ENCODE results near the gene MED15.
"Not testable (repeated sequence)": the region's sequence is repeated elsewhere in the genome, so short reads cannot be mapped to it uniquely, and the experiment has no call there.

Gene MED15

DNA sequence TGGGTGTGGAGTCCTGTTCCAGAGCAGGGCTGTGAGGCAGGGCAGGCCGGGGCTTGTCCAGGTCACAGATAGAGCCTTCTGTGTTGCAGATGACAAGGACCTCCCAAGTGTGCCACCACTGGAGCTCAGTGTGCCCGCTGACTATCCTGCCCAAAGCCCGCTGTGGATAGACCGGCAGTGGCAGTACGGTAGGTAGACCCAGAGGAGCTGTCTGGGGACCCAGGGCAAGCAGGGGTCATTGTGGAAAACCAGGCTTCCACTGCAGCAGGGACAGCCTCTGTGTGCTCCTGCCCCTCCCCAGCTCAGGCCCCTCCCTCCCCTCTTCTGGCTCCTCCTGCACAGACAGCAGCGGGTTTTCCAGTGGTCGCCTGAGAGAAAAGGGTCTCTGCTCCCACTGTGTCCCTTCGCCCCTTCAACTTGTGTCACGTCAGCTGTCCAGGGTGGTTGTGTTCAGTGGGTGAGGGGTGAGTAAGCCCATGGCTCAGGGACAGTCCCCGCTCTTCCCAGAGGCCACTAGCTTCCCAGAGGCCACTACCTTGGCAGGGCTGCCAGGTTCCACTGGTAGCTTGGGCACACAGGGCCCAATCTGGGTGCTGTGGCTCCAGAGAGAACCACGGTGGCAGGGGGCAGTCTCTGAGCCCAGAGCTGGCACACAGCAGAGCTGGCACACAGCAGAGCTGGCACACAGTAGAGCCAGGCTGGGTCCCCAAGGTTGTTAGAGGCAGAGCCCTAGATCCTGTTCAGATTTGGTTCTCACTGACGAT, 78.4 kb downstream of the MED15 start:
- no peak for DNase-seq

DNA sequence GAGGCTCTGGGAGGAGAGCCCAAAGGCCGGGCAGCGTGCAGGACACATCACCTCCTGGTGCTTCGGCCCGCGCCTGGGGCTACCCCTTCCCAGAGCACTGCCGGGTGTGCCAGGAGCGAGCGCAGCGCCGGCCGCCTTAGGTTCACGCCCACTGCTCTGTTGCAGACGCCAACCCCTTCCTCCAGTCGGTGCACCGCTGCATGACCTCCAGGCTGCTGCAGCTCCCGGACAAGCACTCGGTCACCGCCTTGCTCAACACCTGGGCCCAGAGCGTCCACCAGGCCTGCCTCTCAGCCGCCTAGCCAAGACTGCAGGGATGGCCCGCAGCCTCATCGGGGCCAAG, 79.0 kb downstream of the MED15 start:
- no peak for DNase-seq

DNA sequence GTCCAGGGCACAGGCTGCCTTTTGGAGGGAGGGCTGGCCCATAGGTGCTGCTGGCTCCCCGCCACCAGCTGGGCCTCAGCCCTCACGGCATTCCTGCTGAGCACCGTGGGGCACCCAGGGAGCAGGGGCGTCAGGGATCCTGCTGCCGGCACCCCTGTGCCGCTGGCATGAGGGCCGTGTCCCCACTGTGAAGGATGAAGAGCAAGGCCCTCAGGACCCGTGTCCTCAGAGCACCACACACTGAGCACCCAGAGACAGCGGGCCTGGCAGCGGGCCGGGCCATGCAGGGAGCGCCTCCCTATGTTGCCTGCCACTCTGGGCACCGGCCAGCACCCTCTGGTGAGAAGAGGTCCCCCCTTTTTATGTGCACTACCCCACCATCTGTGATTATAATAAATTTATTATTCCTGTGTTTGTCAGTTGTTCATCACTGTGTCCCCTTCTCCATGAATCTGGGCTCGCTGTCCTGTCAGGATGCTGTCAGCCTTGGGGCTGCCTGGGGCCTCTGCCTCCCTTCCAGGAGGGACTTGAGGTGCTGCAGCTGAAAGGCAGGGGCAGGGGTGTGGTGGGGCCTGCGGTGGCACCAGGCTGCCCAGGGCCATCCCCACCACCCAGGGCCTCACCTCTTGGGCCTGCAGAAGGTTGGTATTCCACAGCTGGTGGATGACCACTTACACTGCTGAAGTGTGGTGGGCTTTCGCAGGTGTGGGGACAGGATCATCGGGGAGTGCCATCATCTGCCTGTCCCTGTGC, 80.0 kb downstream of the MED15 start:
- DNase-seq: no peak

DNA sequence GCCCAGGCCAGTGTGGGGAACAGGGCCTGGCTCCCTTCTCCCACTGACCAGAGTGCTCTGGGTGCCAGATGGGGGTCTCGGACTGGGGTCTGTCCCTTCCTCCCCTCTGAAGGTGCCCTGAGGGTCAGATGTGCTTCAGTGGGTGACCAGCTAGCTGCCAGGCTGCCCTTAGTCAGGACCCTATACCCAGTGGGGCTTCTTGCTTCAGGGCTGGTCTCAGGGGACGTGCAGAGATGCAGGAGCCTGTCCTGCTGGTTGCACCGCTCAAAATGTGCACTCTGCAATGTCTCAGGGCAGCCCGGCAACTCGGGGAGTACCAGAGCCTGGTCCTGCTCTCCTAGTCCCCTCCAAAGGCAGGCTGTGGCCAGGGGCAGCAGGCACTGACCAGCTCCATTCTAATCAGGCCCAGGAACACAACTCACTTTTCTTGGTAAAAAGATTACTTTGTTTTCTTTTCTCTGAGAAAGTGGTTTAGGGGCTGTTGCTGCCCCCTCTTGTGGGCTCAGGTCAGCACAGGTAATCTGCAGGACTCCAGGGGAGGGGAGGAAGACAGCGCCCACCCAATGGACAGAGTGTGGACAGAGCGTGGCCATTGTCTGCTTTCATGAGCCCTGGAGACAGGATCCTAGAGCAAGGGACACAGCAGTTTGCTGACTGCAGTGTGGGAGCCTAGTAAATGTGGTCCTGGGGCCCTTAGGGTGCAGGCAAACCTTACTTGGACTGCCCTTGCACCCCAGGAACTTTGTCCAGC, 80.9 kb downstream of the MED15 start:
- no peak for DNase-seq

DNA sequence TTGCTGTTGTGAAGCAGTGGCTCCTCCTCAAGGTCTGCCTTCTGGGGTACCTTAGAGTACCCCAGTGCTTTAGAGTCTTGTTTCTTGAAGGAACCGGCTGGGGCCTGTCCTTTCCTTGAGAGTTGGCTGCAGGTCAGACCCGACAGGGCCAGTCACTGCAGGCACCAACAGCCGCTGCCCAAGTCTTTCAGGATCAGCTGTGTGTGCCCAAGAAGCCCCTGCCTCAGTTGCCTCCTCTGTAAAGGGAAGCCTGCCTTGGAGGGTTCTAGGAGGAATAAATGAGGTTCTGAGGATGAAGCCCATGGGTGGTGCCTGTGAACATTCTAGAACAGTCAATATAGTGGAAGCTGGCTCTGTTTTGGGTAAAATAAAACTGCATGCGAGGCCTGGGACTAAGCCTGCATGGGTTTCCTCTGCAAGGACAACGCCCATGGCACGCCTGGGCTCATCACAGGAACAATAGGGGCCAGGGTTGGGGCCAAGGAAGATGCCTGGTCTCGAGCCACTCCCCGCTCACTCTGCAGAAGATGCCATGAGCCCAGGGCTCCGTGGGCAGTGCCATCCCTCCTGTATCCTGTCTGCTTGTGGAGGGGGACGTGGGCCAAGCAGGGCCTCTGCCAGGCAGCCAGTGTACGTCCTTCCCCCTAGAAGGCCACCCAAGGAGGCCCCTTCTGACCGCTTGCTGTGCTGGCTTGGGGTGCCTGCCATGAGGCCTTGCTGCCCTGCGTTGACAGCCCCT, 81.6 kb downstream of the MED15 start:
- DNase-seq: no peak

DNA sequence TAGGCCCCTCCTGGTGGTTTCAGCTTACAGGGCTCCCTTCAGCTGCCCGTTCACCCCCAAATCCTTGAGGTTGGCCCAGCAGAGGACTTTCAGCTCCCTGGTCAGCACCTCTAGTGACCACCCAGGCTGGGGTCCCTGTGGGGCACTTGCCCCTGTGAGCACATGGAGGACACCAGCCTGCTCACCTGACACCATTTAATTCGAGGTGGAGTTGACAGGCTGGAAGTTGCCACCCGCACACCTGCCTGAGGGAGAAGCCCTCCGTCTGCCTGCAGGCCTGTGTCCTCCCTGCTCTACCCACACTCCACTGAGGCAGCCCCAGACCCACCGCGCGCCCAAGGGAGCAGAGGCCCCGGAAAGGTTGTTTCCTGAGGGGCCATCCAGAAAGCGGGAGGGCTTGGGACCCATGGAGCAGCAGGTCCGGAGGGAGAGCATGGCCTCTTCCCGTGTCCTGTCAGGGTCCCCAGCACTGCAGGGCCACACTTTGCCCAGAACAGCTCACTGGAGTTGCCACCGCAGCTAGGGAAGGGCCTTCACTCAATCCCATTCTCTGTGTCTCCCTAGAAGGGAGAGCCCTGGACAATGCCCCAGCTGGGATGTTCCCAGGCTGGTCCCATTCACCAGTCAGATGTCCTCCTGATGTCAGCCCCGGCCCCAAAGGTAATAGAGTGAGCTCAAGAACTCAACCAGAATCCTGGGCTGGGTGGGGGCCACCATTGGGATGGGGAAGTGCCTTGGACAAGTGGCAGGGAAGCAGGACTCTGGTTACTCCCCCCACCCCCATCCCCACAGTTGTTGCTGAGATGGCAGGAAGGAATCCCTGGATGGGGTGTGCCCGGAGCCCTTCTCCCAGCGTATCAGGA, 82.4 kb downstream of the MED15 start:
- DNase-seq: no peak

DNA sequence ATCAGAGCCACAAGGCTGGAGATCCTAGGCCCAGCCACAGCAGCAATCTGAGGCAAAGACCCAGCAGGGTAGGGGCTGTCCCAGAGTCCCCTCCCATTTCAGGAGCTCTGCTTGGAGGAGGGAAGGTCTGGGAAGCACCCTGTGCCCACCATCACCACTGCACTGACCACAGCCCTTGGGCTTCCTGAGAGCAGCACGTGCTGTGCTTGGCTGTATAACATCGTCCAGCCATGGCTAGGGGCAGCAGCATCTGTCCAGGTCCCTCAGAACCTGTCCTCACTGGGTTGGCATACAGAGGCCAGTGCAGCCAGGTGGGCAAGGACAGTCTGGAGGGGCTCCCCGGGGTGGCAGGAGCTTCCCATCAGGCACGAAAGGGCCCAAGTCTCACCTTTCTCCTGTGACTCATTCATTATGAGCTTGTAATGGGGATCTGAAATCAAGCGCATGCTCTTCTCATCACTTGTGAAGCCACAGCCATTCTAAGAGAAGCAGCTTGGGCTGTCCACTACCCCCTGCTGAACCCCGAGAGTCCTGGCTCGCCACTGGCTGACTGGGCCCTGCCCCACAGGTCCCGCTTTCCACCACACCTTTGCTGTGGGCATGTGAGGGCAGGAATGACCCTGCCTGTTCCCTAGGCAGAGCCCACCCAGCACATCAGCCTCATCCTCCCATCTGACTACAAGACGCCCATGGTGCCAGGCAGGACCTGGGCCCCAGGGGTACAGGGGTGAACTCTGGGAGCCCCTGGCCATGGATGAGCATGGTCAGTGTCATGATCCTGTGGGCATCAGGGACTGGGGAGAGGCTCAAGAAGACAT, 83.3 kb downstream of the MED15 start:
- no peak for DNase-seq

DNA sequence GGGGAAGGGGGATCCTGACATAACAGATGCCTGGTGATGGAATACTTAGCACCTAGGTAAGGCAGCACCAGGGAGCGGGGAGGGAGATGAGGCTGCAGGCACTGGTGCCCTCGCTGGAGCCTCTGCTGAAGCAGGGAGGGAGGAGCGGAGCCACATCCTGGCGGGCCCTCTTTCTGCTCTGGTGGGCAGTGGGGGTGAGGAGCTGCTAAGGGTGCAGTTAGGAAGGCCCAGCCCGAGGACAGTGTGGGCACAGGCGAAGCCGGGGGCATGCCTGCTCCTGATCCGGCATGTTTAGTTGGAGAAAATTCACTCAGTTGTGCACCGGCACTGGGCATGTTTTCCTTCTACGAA, 83.9 kb downstream of the MED15 start:
- DNase-seq: no peak

DNA sequence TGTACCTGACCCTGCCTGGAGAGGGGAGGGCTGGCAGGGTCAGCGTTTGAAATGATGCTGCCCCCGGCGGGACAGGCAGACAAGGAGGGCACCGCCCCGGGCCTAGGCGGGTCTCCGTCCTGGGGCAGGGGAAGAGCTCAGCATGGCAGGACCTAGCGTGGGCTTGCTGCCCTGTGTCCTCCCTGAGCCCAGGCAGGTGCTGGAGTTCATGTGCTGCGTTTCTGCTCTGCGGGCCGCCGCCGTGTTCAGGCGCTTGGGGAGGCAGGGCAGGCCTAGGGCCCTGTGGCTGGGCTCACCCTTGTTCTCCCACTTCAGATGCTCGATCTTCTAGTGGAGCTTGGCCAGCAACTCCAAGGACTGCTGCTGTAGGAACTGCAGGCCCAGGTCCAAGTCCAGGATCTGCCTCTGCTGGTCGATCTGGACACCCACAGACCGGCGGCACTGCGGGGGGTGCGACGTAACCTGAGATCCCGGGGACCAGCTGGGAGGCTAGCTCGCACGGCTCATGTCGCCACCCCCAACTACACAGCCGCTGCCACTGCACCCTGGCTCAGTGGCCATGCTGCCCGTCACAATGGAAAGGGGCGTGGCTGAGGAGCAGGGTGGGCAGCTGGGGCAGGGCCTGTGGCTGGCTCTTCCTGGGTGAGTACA, 84.4 kb downstream of the MED15 start:
- DNase-seq: no peak

DNA sequence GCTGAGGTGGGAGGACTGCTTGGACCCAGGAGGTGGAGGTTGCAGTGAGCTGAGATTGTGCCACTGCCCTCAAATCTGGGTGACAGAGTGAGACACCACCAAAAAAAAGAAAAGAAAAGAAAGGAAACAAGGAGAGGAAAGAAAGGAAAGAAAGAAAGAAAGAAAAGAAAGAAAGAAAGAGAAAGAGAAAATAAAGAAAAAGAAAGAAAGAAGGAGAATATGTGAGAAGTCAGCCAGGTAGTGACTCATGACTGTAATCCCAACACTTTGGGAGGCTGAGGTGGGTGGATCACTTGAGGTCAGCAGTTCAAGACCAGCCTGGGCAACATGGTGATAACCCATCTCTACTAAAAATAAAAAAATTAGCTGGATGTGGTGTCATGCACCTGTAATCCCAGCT, 86.6 kb downstream of the MED15 start:
- not testable (repeated sequence) for DNase-seq

DNA sequence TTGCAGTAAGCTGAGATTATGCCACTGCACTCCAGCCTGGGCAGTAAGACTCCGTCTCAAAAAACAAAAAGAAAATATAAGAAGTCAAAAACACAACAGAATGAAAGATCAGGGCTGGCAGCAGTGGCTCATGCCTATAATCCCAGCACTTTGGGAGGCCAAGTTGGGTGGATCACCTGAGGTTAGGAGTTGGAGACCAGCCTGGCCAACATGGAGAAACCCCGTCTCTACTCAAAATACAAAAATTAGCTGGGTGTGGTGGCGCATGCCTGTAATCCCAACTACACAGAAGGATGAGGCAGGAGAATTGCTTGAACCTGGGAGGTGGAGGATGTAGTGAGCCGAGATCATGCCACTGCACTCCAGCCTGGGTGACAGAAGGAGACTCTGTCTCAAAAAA, 87.1 kb downstream of the MED15 start:
- not testable (repeated sequence) for DNase-seq

DNA sequence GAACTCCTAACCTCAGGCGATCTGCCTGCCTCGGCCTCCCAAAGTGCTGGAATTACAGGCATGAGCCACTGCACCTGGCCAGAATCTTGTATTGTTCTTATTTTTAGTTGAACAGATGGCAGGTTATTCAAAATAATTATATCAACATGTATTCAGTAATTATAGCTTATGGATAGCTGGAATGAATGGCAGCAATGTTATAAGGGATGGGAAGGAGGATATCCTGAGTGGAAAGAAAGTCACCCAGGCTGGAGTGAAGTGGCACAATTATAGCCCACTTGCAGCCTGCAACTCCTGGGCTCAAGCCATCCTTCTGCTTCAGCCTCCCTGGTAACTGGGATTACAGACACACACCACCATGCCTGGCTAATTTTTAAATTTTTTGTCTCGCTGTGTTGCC, 88.1 kb downstream of the MED15 start:
- no peak for DNase-seq

DNA sequence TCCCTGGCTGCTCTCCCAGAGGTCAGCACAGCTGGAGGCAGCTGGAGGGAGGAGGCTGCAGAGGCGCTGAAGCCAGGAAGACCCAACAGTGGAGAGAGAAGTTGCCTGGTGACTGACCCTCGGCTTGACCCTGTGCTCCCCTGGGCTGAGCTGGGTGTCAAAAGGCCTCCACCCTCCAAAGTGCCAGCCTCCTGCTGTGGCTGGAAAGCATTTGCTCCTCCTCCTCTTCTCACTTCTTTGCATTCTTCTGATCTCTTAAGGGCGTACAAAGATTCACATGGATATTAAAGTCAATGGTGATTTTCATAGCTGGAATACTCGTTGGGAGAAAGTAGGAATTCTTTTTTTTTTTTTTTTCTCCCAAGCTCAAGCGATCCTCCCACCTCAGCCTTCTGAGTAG, 91.7 kb downstream of the MED15 start:
- no peak for DNase-seq

DNA sequence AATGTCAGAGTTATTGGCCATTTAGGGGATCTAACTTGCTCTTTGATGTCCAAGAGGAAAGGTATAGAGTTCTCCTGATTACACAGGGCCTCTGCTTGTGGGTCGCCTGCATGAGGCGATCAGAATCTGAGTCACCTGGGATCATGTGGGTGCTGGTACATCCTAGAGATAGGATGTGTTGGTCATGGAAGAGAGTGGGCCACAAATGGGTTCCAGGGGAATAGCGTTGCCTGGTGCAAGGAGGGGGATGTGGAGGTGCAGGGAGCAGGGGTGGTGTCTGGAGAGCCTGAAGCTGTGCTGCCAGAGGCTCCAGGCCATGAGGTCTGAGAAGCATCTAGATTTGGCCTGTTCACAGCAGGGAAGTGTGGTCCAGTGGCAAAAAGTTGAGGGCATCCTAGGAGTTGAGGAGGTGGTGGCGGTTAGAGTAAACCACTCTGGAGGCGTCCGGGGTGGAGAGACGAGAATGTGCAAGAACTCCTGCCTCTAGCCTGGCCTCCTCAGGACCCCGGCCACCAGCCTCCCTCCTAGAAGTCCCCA, 92.8 kb downstream of the MED15 start:
- no peak for DNase-seq

DNA sequence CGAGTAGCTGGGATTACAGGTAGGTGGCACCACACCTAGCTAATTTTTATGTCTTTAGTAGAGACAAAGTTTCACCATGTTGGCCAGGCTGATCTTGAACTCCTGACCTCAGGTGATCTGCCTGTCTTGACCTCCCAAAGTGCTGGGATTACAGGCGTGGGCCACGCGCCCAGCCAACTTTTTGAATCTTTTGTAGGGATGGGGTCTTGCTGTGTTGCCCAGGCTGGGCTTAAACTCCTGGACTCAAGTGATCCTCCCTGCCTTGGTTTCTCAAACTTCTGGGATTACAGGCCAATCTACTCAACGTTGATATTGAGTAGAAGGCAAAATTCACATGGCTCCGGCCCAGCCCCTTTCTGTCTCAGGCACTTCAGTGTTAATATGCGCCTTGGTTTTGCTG, 93.9 kb downstream of the MED15 start:
- DNase-seq: no peak

DNA sequence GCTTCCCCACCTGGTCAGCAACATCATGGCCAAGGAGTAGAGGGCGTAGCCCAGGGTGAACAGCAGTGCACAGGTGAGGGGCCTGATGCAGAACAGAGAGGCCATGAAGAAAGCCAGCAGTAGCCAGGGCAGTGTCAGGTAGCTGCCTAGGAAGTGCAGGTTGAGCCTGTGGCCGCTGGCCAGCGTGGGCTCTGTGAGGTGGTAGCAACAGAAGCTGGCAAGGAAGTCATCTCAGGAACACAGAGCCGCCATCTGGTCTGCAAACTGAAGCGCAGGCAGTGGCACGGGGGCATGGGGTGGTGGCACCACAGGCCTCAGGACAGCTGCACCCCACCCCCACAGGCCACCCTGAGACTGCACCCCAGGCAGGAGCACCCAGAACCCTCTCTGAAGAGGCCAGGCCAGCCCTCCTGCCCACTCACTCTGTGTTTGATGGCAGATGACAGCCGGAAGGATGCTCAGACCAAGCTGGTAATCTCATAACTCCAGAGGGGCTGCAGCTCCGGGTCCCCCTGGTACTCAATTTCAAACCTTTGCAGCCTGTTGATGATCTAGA, 95.3 kb downstream of the MED15 start:
- no peak for DNase-seq

DNA sequence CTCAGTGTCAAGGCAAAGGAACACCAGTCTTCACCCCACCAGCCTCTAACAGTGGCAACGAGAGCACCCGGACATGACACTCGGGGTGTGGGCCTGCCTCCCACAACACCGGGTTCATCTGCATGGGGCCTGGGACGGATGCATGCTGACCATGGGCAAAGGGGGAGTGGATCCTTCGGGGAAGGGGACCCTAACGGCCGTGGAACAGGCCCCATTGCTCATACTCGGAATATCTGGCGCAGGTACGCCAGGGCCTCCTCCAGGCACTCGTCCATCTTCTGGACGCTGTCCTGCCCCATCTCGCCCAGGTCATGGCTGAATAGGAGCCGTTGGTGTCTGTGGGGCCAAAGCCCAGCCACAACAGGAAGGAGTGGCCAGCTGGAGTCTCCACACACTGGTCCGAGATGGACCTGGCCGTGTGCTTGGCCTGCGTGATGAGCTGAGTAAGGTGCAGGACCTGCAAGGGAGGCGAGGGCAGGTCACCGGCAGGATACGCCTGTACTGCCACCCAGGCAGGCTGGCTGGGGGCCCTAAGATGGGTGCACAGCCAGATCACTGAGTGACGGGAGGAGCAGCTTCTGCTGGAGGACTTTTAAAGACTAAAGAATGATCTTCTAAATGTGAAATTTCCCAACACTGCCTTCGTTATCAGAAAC, 96.8 kb downstream of the MED15 start:
- no peak for DNase-seq

DNA sequence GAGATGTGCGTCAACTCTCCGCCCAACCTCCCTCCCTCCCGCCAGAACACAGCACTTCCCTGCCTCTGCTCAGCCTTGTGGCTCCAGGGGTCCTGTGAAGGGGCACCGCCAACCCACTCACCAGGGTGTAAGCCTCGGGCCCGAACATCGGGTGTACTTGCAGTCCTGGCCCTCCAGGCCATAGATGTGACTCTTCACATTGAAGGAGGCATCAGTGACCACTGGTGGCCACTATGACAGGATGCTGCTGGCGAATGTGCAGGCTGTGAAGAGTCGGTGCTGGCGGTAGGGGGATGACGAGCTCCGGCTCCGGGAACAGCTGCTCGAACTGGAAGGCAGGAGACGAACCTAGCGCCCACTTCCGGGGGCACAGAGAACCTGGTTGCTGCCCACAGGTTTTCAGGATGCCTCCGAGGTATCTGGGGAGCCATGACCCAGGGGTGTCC, 97.4 kb downstream of the MED15 start:
- DNase-seq: no peak

DNA sequence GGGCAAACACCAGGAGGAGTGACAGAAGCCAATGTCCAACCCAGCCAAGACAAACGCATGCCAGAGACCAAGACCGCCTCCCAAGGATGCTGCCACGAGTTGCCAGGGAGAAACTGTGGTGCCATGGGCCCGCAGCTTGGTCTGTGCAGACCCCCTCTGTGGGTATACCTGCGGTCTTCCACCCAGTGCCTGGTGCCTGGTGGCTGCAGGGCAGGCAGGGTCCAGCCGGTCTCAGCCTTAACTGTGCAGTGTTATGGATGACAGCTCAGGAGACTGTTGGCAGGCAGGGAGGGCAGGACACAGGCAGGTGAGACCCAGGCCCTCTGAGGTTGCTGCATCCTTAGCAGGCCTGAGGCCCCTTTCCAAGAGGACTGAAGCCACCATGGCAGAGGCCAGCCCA, 97.9 kb downstream of the MED15 start:
- no peak for DNase-seq

Measured in retina (tissue), 1 donor.